Neural cell (in vitro differentiated cells): ENCODE results near the gene CLDN22. TPM values are rescaled to one million over a fixed set of nuclear protein-coding genes. Genes with fewer than 3 reads are reported as not detected.

ENCODE experiments used
- H2AFZ ChIP-seq: fragments of 200-600, 300-800 bp; sonication (generic), shearing (Covaris generic); 2 replicates; pipeline ENCODE4 v1.6.0; 2014; ENCODE audit warnings: low read depth, mild to moderate bottlenecking, antibody characterized with exemption, low read length, moderate library complexity
- H3F3A ChIP-seq: fragments of 200-600 bp; shearing (Covaris generic); 2 replicates; pipeline ENCODE4 v1.6.1; 2016; ENCODE audit warnings: mild to moderate bottlenecking, moderate library complexity, mixed read lengths, antibody characterized with exemption, low read length; ENCODE audit not compliant: insufficient read depth, poor library complexity, severe bottlenecking
- H3K27ac ChIP-seq: fragments of 200-600, 300-800 bp; sonication (generic), shearing (Covaris generic); 2 replicates; pipeline ENCODE4 v1.5.1; 2014; ENCODE audit warnings: mild to moderate bottlenecking, low read length, moderate library complexity
- H3K27me3 ChIP-seq: fragments of 300-800, 200-600 bp; sonication (generic), shearing (Covaris generic); 2 replicates; pipeline ENCODE4 v1.6.0; 2014; ENCODE audit warnings: mild to moderate bottlenecking, low read depth, low read length, moderate library complexity; ENCODE audit not compliant: insufficient read depth
- H3K36me3 ChIP-seq: fragments of 300-800, 200-600 bp; sonication (generic), shearing (Covaris generic); 2 replicates; pipeline ENCODE4 v1.5.1; 2014; ENCODE audit warnings: mild to moderate bottlenecking, antibody characterized with exemption, low read length, moderate library complexity; ENCODE audit not compliant: insufficient read depth
- H3K4me2 ChIP-seq: fragments of 300-800, 200-600 bp; sonication (generic), shearing (Covaris generic); 2 replicates; pipeline ENCODE4 v1.6.0; 2014; ENCODE audit warnings: mild to moderate bottlenecking, low read length
- H3K4me3 ChIP-seq: fragments of 300-800, 200-600 bp; sonication (generic), shearing (Covaris generic); 2 replicates; pipeline ENCODE4 v1.5.1; 2014; ENCODE audit warnings: mild to moderate bottlenecking, low read length, moderate library complexity
- H3K79me2 ChIP-seq: fragments of 200-600 bp; shearing (Covaris generic); replicated peaks from 2 replicates; pipeline ENCODE4 v1.6.0; 2014; ENCODE audit warnings: mild to moderate bottlenecking, low read length, moderate library complexity; ENCODE audit not compliant: insufficient read depth
- H3K9ac ChIP-seq: fragments of 300-800, 200-600 bp; sonication (generic), shearing (Covaris generic); 2 replicates; pipeline ENCODE4 v1.6.1; 2016; ENCODE audit warnings: mild to moderate bottlenecking, low read length, mixed read lengths
- H3K9me2 ChIP-seq: fragments of 200-600 bp; shearing (Covaris generic); 2 replicates; pipeline ENCODE4 v1.6.1; 2016; ENCODE audit warnings: mild to moderate bottlenecking, low read length, mixed read lengths; ENCODE audit not compliant: insufficient read depth
- H3K9me3 ChIP-seq: fragments of 200-600, 300-800 bp; sonication (generic), shearing (Covaris generic); 2 replicates; pipeline ENCODE4 v1.6.1; 2016; ENCODE audit warnings: mild to moderate bottlenecking, mixed run types, low read length, moderate library complexity, mixed read lengths
- H4K20me1 ChIP-seq: fragments of 200-600 bp; shearing (Covaris generic); 2 replicates; pipeline ENCODE4 v1.6.1; 2016; ENCODE audit warnings: mild to moderate bottlenecking, mixed run types; ENCODE audit not compliant: insufficient read depth
- EP300 ChIP-seq: fragments of 450-650 bp; conservative IDR thresholded peaks from 2 replicates; pipeline ENCODE4 v1.6.1; 2014; ENCODE audit warnings: antibody characterized with exemption, mild to moderate bottlenecking, moderate library complexity; ENCODE audit not compliant: poor library complexity, severe bottlenecking
- EZH2 ChIP-seq: fragments of 200-600, 300-800 bp; shearing (Covaris generic), sonication (generic); IDR thresholded peaks from 2 replicates; pipeline ENCODE4 v1.6.1; 2014; ENCODE audit warnings: antibody characterized with exemption, low read length, borderline replicate concordance, mild to moderate bottlenecking; ENCODE audit not compliant: insufficient read depth, poor library complexity, severe bottlenecking
- MXI1 ChIP-seq: fragments of 450-650 bp; conservative IDR thresholded peaks from 2 replicates; pipeline ENCODE4 v1.6.1; 2014; ENCODE audit warnings: antibody characterized with exemption, mild to moderate bottlenecking; ENCODE audit not compliant: poor library complexity, severe bottlenecking
- POLR2AphosphoS5 ChIP-seq: IDR thresholded peaks from 2 replicates; pipeline ENCODE4 v1.6.1; 2012
- RAD21 ChIP-seq: fragments of 450-650 bp; conservative IDR thresholded peaks from 2 replicates; pipeline ENCODE4 v1.6.1; 2014; ENCODE audit warnings: antibody characterized with exemption, mild to moderate bottlenecking, moderate library complexity
- SMC3 ChIP-seq: fragments of 450-650 bp; conservative IDR thresholded peaks from 2 replicates; pipeline ENCODE4 v1.6.1; 2014; ENCODE audit warnings: antibody characterized with exemption, mild to moderate bottlenecking, moderate library complexity; ENCODE audit not compliant: poor library complexity
- TAF1 ChIP-seq: IDR thresholded peaks from 2 replicates; pipeline ENCODE4 v1.6.1; 2012; ENCODE audit warnings: low read depth
- polyA plus RNA-seq: library from polyadenylated mRNA; depleted of rRNA; stranded (reverse); fragments of >200 nt; gene quantifications from 2 replicates; pipeline ENCODE4 v1.2.3, GENCODE V29; 2014
- TF ChIP-seq, protein P1 (sequence below): IDR thresholded peaks from 2 replicates; pipeline ENCODE4 v1.6.1; 2012; ENCODE audit warnings: borderline replicate concordance
- TF ChIP-seq, protein P2 (sequence below): fragments of 450-650 bp; IDR thresholded peaks from 2 replicates; pipeline ENCODE4 v1.5.1; 2014; ENCODE audit warnings: antibody characterized with exemption, mild to moderate bottlenecking, moderate library complexity; ENCODE audit not compliant: poor library complexity, severe bottlenecking

The CLDN22 gene
- polyA plus RNA-seq, 1 donor from 2014 or later, result not detected

DNA sequence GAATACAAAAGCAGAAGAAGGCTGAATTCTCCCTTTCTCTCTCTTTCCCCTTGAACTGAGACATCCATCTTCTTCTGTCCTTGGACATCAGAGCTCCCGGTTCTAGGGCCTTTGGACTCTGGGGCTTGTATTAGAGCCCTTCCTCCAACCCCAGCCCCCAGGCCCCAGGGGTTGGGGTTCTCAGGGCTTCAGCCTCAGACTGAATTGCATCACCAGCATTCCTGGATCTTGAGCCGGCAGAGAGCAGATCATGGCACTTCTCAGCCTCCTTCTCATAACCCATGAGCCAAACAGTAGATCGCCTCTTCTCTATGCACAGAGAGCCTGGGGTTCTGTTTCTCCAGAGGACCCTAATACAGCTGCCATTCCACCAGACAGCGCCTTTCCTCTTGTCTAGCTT is 27.5 kb upstream of the CLDN22 start:
- Histone ChIP-seq H3K27me3 (no peaks in the 10 kb centered on the region), H3F3A (no peaks in the 10 kb centered on the region), H3K9ac (no peak overlapping the region), H4K20me1 (no peaks in the 10 kb centered on the region), H3K27ac (no peak overlapping the region), H3K4me2 (no peak overlapping the region), H2AFZ (no peak overlapping the region), H3K9me2 (no peaks in the 10 kb centered on the region), H3K36me3 (no peaks in the 10 kb centered on the region), H3K79me2 (no peaks in the 10 kb centered on the region), H3K4me3 (no peak overlapping the region), H3K9me3 (no peaks in the 10 kb centered on the region)
- TF ChIP-seq MXI1 (no peak), SMC3 (no peak), EP300 (no peak), EZH2 (no peak), RAD21 (no peak), TAF1 (no peak), POLR2AphosphoS5 (no peak)
- TF ChIP-seq, protein P1, sequence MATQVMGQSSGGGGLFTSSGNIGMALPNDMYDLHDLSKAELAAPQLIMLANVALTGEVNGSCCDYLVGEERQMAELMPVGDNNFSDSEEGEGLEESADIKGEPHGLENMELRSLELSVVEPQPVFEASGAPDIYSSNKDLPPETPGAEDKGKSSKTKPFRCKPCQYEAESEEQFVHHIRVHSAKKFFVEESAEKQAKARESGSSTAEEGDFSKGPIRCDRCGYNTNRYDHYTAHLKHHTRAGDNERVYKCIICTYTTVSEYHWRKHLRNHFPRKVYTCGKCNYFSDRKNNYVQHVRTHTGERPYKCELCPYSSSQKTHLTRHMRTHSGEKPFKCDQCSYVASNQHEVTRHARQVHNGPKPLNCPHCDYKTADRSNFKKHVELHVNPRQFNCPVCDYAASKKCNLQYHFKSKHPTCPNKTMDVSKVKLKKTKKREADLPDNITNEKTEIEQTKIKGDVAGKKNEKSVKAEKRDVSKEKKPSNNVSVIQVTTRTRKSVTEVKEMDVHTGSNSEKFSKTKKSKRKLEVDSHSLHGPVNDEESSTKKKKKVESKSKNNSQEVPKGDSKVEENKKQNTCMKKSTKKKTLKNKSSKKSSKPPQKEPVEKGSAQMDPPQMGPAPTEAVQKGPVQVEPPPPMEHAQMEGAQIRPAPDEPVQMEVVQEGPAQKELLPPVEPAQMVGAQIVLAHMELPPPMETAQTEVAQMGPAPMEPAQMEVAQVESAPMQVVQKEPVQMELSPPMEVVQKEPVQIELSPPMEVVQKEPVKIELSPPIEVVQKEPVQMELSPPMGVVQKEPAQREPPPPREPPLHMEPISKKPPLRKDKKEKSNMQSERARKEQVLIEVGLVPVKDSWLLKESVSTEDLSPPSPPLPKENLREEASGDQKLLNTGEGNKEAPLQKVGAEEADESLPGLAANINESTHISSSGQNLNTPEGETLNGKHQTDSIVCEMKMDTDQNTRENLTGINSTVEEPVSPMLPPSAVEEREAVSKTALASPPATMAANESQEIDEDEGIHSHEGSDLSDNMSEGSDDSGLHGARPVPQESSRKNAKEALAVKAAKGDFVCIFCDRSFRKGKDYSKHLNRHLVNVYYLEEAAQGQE, result no peak
- TF ChIP-seq, protein P2, sequence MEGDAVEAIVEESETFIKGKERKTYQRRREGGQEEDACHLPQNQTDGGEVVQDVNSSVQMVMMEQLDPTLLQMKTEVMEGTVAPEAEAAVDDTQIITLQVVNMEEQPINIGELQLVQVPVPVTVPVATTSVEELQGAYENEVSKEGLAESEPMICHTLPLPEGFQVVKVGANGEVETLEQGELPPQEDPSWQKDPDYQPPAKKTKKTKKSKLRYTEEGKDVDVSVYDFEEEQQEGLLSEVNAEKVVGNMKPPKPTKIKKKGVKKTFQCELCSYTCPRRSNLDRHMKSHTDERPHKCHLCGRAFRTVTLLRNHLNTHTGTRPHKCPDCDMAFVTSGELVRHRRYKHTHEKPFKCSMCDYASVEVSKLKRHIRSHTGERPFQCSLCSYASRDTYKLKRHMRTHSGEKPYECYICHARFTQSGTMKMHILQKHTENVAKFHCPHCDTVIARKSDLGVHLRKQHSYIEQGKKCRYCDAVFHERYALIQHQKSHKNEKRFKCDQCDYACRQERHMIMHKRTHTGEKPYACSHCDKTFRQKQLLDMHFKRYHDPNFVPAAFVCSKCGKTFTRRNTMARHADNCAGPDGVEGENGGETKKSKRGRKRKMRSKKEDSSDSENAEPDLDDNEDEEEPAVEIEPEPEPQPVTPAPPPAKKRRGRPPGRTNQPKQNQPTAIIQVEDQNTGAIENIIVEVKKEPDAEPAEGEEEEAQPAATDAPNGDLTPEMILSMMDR, result no peak

DNA sequence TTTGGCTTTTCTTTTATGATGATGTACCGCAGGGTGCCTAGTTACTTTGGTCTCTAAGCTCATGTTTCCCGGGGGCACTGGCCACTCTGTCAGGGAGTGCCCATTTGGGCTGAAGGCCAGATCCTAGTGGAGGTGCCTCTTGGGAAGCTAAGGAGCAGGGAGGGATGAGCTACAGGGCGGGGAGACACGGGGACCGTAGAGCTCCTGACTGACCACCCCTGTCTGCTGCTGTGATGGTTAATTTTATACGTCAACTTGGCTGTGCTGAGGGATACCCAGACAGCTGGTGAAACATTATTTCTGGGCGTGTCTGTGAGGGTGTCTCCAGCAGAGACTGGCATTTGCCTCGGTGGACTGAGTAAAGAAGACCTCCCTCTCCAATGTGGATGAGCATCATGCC is 27.1 kb upstream of the CLDN22 start:
- no peaks in the 10 kb centered on the region for H3K27me3 ChIP-seq
- no peaks in the 10 kb centered on the region for H3F3A ChIP-seq
- no peak overlapping the region for H3K4me2 ChIP-seq
- H3K36me3 ChIP-seq, result no peaks in the 10 kb centered on the region
- no peaks in the 10 kb centered on the region for H4K20me1 ChIP-seq
- no peaks in the 10 kb centered on the region for H3K9me3 ChIP-seq
- H3K27ac ChIP-seq, result no peak overlapping the region
- TF ChIP-seq POLR2AphosphoS5, result no peak
- no peak for TF ChIP-seq SMC3
- no peak for TF ChIP-seq TAF1
- TF ChIP-seq, protein P2, result no peak
- TF ChIP-seq, protein P1, result no peak
- TF ChIP-seq EZH2, result no peak
- no peak for TF ChIP-seq RAD21
- TF ChIP-seq EP300, result no peak
- TF ChIP-seq MXI1, result no peak
- no peaks in the 10 kb centered on the region for H3K79me2 ChIP-seq
- H3K9me2 ChIP-seq, result no peaks in the 10 kb centered on the region
- no peak overlapping the region for H2AFZ ChIP-seq
- H3K4me3 ChIP-seq, result no peak overlapping the region
- H3K9ac ChIP-seq, result no peak overlapping the region
